Measurements from ENCODE around the gene ALG5.

GRCh38 chr13:36912973-36913372 lies 86.2 kb downstream of the ALG5 start:
- no peak for TF ChIP-seq EZH2phosphoT487 (IDR thresholded peaks at IDR 0.05; ENCODE audit: borderline replicate concordance)
- TF ChIP-seq CTCF (IDR thresholded peaks at IDR 0.05 in 2 of 3, conservative IDR thresholded peaks at IDR 0.05 in 1 of 3; ENCODE audit: borderline replicate concordance in 1 of 3, insufficient read depth in 1 of 3, low read depth in 2 of 3, low read length in 2 of 3), result no peak
- TF ChIP-seq POLR2A (IDR thresholded peaks at IDR 0.05; ENCODE audit: borderline replicate concordance, extremely low read depth, insufficient read depth, insufficient read length), result no peak
- TF ChIP-seq POLR2AphosphoS5 (IDR thresholded peaks at IDR 0.05; ENCODE audit: low read depth, low read length), result no peak
- no peak for TF ChIP-seq ATF3 (IDR thresholded peaks at IDR 0.05)
- no peak for TF ChIP-seq TCF7L2 (IDR thresholded peaks at IDR 0.05; ENCODE audit: borderline replicate concordance, extremely low read depth, insufficient read depth, insufficient read length)
- TF ChIP-seq EZH2 (IDR thresholded peaks at IDR 0.05), result no peak
- TF ChIP-seq SRF (IDR thresholded peaks at IDR 0.05; ENCODE audit: low read depth), result no peak
